Kidney (tissue), 14 donors: ENCODE measurements around the gene LYG1. TPM values are rescaled to one million over a fixed set of nuclear protein-coding genes. Genes with fewer than 3 reads are reported as not detected.

ENCODE experiments used
- DNase-seq, 5 donors: peaks; one replicate each; pipeline ENCODE4 v3.0.0-alpha.2; 2013 to 2020
- FAIRE-seq: peaks from 2 replicates; lab custom pipeline; 2012; peaks lifted over from hg19 to GRCh38; lab: Jason Lieb, UNC
- H3K27ac ChIP-seq, 2 donors: one replicate each; pipeline ENCODE4 v1.7.0; 2013; ENCODE audit warnings: low read depth in 2 of 2, low read length in 2 of 2, inconsistent platforms in 1 of 2
- H3K27me3 ChIP-seq: one replicate; pipeline ENCODE4 v1.7.1; 2013; ENCODE audit warnings: low read length, inconsistent platforms; ENCODE audit not compliant: control insufficient read depth, insufficient read depth
- H3K36me3 ChIP-seq, 3 donors: one replicate each; pipeline versions ENCODE4 v1.7.0 to v1.7.1; 2013; ENCODE audit warnings: low read length in 3 of 3, control low read depth in 1 of 3, inconsistent platforms in 1 of 3; ENCODE audit not compliant: insufficient read depth in 3 of 3, control insufficient read depth in 2 of 3
- H3K4me1 ChIP-seq, 3 donors: one replicate each; pipeline versions ENCODE4 v1.7.0 to v1.7.1; 2013; ENCODE audit warnings: low read length in 3 of 3, inconsistent platforms in 1 of 3, low read depth in 1 of 3; ENCODE audit not compliant: control insufficient read depth in 2 of 3, insufficient read depth in 2 of 3
- H3K4me3 ChIP-seq, 3 donors: one replicate each; pipeline versions ENCODE4 v1.7.0 to v1.8.1; 2013; ENCODE audit warnings: low read length in 3 of 3, control low read depth in 1 of 3, inconsistent platforms in 1 of 3
- H3K9ac ChIP-seq, 3 donors: one replicate each; pipeline versions ENCODE4 v1.7.0 to v1.7.1; 2013; ENCODE audit warnings: low read length in 3 of 3, control low read depth in 1 of 3, inconsistent platforms in 1 of 3
- H3K9me3 ChIP-seq, 3 donors: one replicate each; pipeline versions ENCODE4 v1.7.0 to v1.7.1; 2013; ENCODE audit warnings: low read length in 3 of 3, control low read depth in 1 of 3, inconsistent platforms in 1 of 3; ENCODE audit not compliant: control insufficient read depth in 2 of 3, insufficient read depth in 1 of 3
- CTCF ChIP-seq: IDR thresholded peaks from 3 replicates; pipeline ENCODE4 v1.5.1; 2012; ENCODE audit warnings: mild to moderate bottlenecking, moderate library complexity, borderline replicate concordance; ENCODE audit not compliant: insufficient read depth; ENCODE audit errors: extremely low read depth
- intact Hi-C: fragments of 100-400 bp; cut with DNase I; formaldehyde crosslinking; loops from one replicate; pipeline ENCODE4 v1.11.1; 2022
- polyA plus RNA-seq: library from polyadenylated mRNA; stranded (reverse); fragments of 350-450 nt; fragmentation: Illumina TruSeq; extraction: RNeasy Lipid Tissue Mini Kit (QIAGEN cat#74804); gene quantifications from one replicate; pipeline ENCODE4 v1.2.3, GENCODE V29; 2014; ENCODE audit warnings: low read depth, low replicate concordance; ENCODE audit not compliant: insufficient read depth
- total RNA-seq: library from RNA; stranded (reverse); fragmentation: NEBNext Ultra II Directional; extraction: Animal tissue kit (Norgen Biotek cat#: 25700); gene quantifications from one replicate; pipeline ENCODE4 v1.2.1, GENCODE V29; 2021
- donor health status: control.
- donor health status: control.
- donor health status: control.
- donor health status: control.
- donor health status: control.
- donor health status: DM: yes; HTN: yes; CAD: no.
- donor health status: Normal renal cell carcinoma (clear cell type).

Gene LYG1
- total and polyA plus RNA-seq, 2 donors from 2014 or later = 21.0 to 35.0 TPM

GRCh38 chr2:99342536-99342935 lies 41.5 kb upstream of the LYG1 start:
- H3K9me3 ChIP-seq = no peaks in the 10 kb centered on the region
- DNase-seq = no peak
- peaks cover 0 to 8% (median 0%) of the 10 kb centered on the region in 3 donors for H3K4me1 ChIP-seq
- H3K27ac ChIP-seq = no peak overlapping the region
- no peaks in the 10 kb centered on the region for H3K27me3 ChIP-seq
- intact Hi-C loops = no loop called here
- H3K9ac ChIP-seq = no peak overlapping the region
- H3K36me3 ChIP-seq = no peaks in the 10 kb centered on the region
- FAIRE-seq = no peak
- no peak for TF ChIP-seq CTCF
- no peak overlapping the region for H3K4me3 ChIP-seq

- TF ChIP-seq CTCF = no peak
- Histone ChIP-seq H3K36me3 (no peaks in the 10 kb centered on the region), H3K9ac (no peak overlapping the region), H3K27ac (no peak overlapping the region), H3K4me3 (no peak overlapping the region), H3K27me3 (no peaks in the 10 kb centered on the region), H3K9me3 (no peaks in the 10 kb centered on the region), H3K4me1 (peaks cover 0 to 10% (median 0%) of the 10 kb centered on the region in 3 donors)
- no peak for FAIRE-seq
- no peak for DNase-seq
- intact Hi-C loops = no loop called here
Observed at GRCh38 chr2:99340669-99341236, 39.8 kb upstream of the LYG1 start.

GRCh38 chr2:99338029-99338585 lies 37.1 kb upstream of the LYG1 start:
- Histone ChIP-seq H3K27me3 (no peaks in the 10 kb centered on the region), H3K4me1 (peaks cover 0 to 19% (median 6%) of the 10 kb centered on the region in 3 donors), H3K27ac (peak overlapping the region; percentile 75), H3K4me3 (peak overlapping the region; percentile 89 to 99 (median 96)), H3K9me3 (no peaks in the 10 kb centered on the region), H3K9ac (peak overlapping the region; percentile 61 to 97 (median 90)), H3K36me3 (no peaks in the 10 kb centered on the region)
- intact Hi-C loops = no loop called here
- DNase-seq (peak in 2 of 5 donors; percentile 31 to 51), FAIRE-seq (no peak)
- no peak for TF ChIP-seq CTCF
